Measurements from ENCODE around the gene STXBP4. TPM values are rescaled to one million over a fixed set of nuclear protein-coding genes. Genes with fewer than 3 reads are reported as not detected.

STXBP4 gene
- total RNA-seq, 1 experiment from 2014 or later = 16.5 TPM

- no peak overlapping the region for H2BK20ac ChIP-seq (ENCODE audit: low read depth, low read length, poor library complexity, severe bottlenecking)
- H3K18ac ChIP-seq (ENCODE audit: insufficient read length, low read depth, low read length) = no peak overlapping the region
- Mint-ChIP-seq H3K27ac (no peak overlapping the region), H3K9me3 (no peaks in the 10 kb centered on the region), H3K4me3 (no peak overlapping the region), H3K27me3 (ENCODE audit: low read depth) (no peaks in the 10 kb centered on the region), H3K4me1 (no peaks in the 10 kb centered on the region), H3K36me3 (ENCODE audit: insufficient read depth in 1 of 3, low read depth in 3 of 3) (no peaks in the 10 kb centered on the region)
- no peaks in the 10 kb centered on the region for H3K27me3 ChIP-seq (ENCODE audit: insufficient read depth, low read length)
- no peaks in the 10 kb centered on the region for H4K20me1 ChIP-seq (ENCODE audit: control insufficient read depth, insufficient read depth, insufficient read length)
- H2BK5ac ChIP-seq (ENCODE audit: insufficient read length, low read length) = no peak overlapping the region
- H3K56ac ChIP-seq (ENCODE audit: insufficient read length, low read depth, low read length) = no peak overlapping the region
- no peaks in the 10 kb centered on the region for H3K4me1 ChIP-seq (ENCODE audit: insufficient read depth, low read length)
- H2BK120ac ChIP-seq (ENCODE audit: low read depth, low read length, poor library complexity, severe bottlenecking) = no peak overlapping the region
- no peak overlapping the region for H3K23ac ChIP-seq (ENCODE audit: insufficient read length, low read depth, low read length)
- no peak overlapping the region for H4K8ac ChIP-seq (replicated peaks; ENCODE audit: insufficient read length, low read depth, low read length)
- H3K27ac ChIP-seq (ENCODE audit: insufficient read length, low read depth, low read length) = no peak overlapping the region
- no peak overlapping the region for H4K5ac ChIP-seq (ENCODE audit: insufficient read length, low read depth, low read length)
- no peak overlapping the region for H2AK5ac ChIP-seq (ENCODE audit: insufficient read length, low read length)
- no peaks in the 10 kb centered on the region for H3K79me1 ChIP-seq (ENCODE audit: insufficient read depth, low read depth, low read length, poor library complexity, severe bottlenecking)
- no peak overlapping the region for H3K14ac ChIP-seq (ENCODE audit: insufficient read depth, low read length)
- no peak overlapping the region for H3K9ac ChIP-seq (ENCODE audit: extremely low read depth, insufficient read length, low read length)
- H3K9me3 ChIP-seq (ENCODE audit: control insufficient read depth, low read depth, low read length) = no peaks in the 10 kb centered on the region
- H4K91ac ChIP-seq (ENCODE audit: insufficient read length, low read depth, low read length) = no peak overlapping the region
- no peaks in the 10 kb centered on the region for H3K23me2 ChIP-seq (ENCODE audit: insufficient read length, low read depth, low read length, poor library complexity, severe bottlenecking)
- DNase-seq = no peak
- TF ChIP-seq CTCF (conservative IDR thresholded peaks at IDR 0.05) = no peak
- no peak overlapping the region for H3T11ph ChIP-seq (ENCODE audit: low read length)
- no peak overlapping the region for H3K4me2 ChIP-seq (ENCODE audit: insufficient read depth, insufficient read length, low read length)
- H2BK15ac ChIP-seq (ENCODE audit: low read depth, low read length) = no peak overlapping the region
- H2AFZ ChIP-seq (ENCODE audit: low read length) = no peak overlapping the region
- no peak overlapping the region for H2BK12ac ChIP-seq (ENCODE audit: insufficient read length, low read depth, low read length)
- H3K79me2 ChIP-seq (ENCODE audit: insufficient read depth, low read length) = no peaks in the 10 kb centered on the region
- no peak overlapping the region for H3K4ac ChIP-seq (ENCODE audit: low read depth, low read length)
Measured at GRCh38 chr17:55149485-55149884, 180.9 kb downstream of the STXBP4 start.

All from H9 (cell line).